SK-N-SH treated with all-trans-retinoic acid at 6 μM for 48 hours (cell line): ENCODE measurements around the gene RAI14.

Experiments used
- ATAC-seq: fragments of 200-7000 bp; cut with Tn5 transposase; 3 replicates; pipeline ENCODE4 v1.9.1; 2020; ENCODE audit warnings: mild to moderate bottlenecking, moderate library complexity
- ARNTL ChIP-seq: fragments of 450-650 bp; formaldehyde crosslinking; IDR thresholded peaks from 2 replicates; pipeline ENCODE4 v1.5.0; 2020; ENCODE audit warnings: low read depth, mild to moderate bottlenecking, moderate library complexity, borderline replicate concordance
- BACH2 ChIP-seq: fragments of 250-450 bp; sonication (Bioruptor Pico); IDR thresholded peaks from 2 replicates; pipeline ENCODE4 v1.9.0; 2021; ENCODE audit warnings: mild to moderate bottlenecking, borderline replicate concordance
- CSDC2 ChIP-seq: fragments of 250-450 bp; sonication (Bioruptor Pico); IDR thresholded peaks from 2 replicates; pipeline ENCODE4 v1.5.0; 2020; ENCODE audit warnings: mild to moderate bottlenecking, moderate library complexity
- ESRRG ChIP-seq: fragments of 250-450 bp; sonication (Bioruptor Pico); IDR thresholded peaks from 2 replicates; pipeline ENCODE4 v1.6.1; 2021; ENCODE audit warnings: mild to moderate bottlenecking
- GLIS3 ChIP-seq: fragments of 250-450 bp; sonication (Bioruptor Pico); IDR thresholded peaks from 2 replicates; pipeline ENCODE4 v1.5.0; 2020; ENCODE audit warnings: mild to moderate bottlenecking, moderate library complexity
- ISL1 ChIP-seq: fragments of 250-450 bp; sonication (Bioruptor Pico); IDR thresholded peaks from 2 replicates; pipeline ENCODE4 v2.1.2; 2022; ENCODE audit warnings: mild to moderate bottlenecking, moderate library complexity
- OSR1 ChIP-seq: fragments of 250-450 bp; sonication (Bioruptor Pico); IDR thresholded peaks from 2 replicates; pipeline ENCODE4 v1.8.0; 2022; ENCODE audit warnings: moderate library complexity, mild to moderate bottlenecking, inconsistent platforms
- PPARA ChIP-seq: fragments of 250-450 bp; sonication (Bioruptor Pico); IDR thresholded peaks from 2 replicates; pipeline ENCODE4 v1.5.0; 2020; ENCODE audit warnings: mild to moderate bottlenecking, borderline replicate concordance
- RARB ChIP-seq: fragments of 250-450 bp; sonication (Bioruptor Pico); IDR thresholded peaks from 2 replicates; pipeline ENCODE4 v1.8.0; 2021; ENCODE audit warnings: mild to moderate bottlenecking, moderate library complexity
- SNAI2 ChIP-seq: fragments of 250-450 bp; sonication (Bioruptor Pico); IDR thresholded peaks from 2 replicates; pipeline ENCODE4 v1.5.0; 2020; ENCODE audit warnings: mild to moderate bottlenecking, moderate library complexity
- TCF4 ChIP-seq: fragments of 250-450 bp; sonication (Bioruptor Pico); IDR thresholded peaks from 2 replicates; pipeline ENCODE4 v1.8.0; 2021; ENCODE audit warnings: mild to moderate bottlenecking, moderate library complexity, borderline replicate concordance
- TOX ChIP-seq: fragments of 250-450 bp; sonication (Bioruptor Pico); IDR thresholded peaks from 2 replicates; pipeline ENCODE4 v1.8.0; 2021; ENCODE audit warnings: mild to moderate bottlenecking, moderate library complexity, borderline replicate concordance
- ZC3H10 ChIP-seq: fragments of 250-450 bp; sonication (Bioruptor Pico); IDR thresholded peaks from 2 replicates; pipeline ENCODE4 v1.5.1; 2021; ENCODE audit warnings: mild to moderate bottlenecking, moderate library complexity
- ZFP3 ChIP-seq: fragments of 250-450 bp; sonication (Bioruptor Pico); IDR thresholded peaks from 2 replicates; pipeline ENCODE4 v1.5.0; 2020; ENCODE audit warnings: mild to moderate bottlenecking, moderate library complexity
- ZFP30 ChIP-seq: fragments of 450-650 bp; formaldehyde crosslinking; IDR thresholded peaks from 2 replicates; pipeline ENCODE4 v1.5.0; 2022; ENCODE audit warnings: mild to moderate bottlenecking, moderate library complexity
- ZNF565 ChIP-seq: fragments of 450-650 bp; formaldehyde crosslinking; conservative IDR thresholded peaks from 2 replicates; pipeline ENCODE4 v1.5.0; 2020; ENCODE audit warnings: low read depth, mild to moderate bottlenecking, moderate library complexity
- ZNF70 ChIP-seq: fragments of 450-650 bp; formaldehyde crosslinking; IDR thresholded peaks from 2 replicates; pipeline ENCODE4 v1.5.0; 2020; ENCODE audit warnings: mild to moderate bottlenecking, moderate library complexity
- ZNF8 ChIP-seq: fragments of 450-650 bp; formaldehyde crosslinking; IDR thresholded peaks from 2 replicates; pipeline ENCODE4 v1.5.0; 2020; ENCODE audit warnings: mild to moderate bottlenecking, moderate library complexity
- TF ChIP-seq, protein P1 (sequence below): fragments of 250-450 bp; sonication (Bioruptor Pico); IDR thresholded peaks from 2 replicates; pipeline ENCODE4 v1.5.1; 2021; ENCODE audit warnings: mild to moderate bottlenecking, moderate library complexity
- TF ChIP-seq, protein P2 (sequence below): fragments of 250-450 bp; sonication (Bioruptor Pico); IDR thresholded peaks from 2 replicates; pipeline ENCODE4 v1.5.0; 2020; ENCODE audit warnings: mild to moderate bottlenecking, moderate library complexity
- TF ChIP-seq, protein P3 (sequence below): fragments of 250-450 bp; sonication (Bioruptor Pico); IDR thresholded peaks from 2 replicates; pipeline ENCODE4 v1.5.1; 2020; ENCODE audit warnings: low read depth, mild to moderate bottlenecking, moderate library complexity
- TF ChIP-seq, protein P4 (sequence below): fragments of 250-450 bp; sonication (Bioruptor Pico); IDR thresholded peaks from 2 replicates; pipeline ENCODE4 v1.8.0; 2020; ENCODE audit warnings: mild to moderate bottlenecking, moderate library complexity, borderline replicate concordance

The RAI14 gene

DNA sequence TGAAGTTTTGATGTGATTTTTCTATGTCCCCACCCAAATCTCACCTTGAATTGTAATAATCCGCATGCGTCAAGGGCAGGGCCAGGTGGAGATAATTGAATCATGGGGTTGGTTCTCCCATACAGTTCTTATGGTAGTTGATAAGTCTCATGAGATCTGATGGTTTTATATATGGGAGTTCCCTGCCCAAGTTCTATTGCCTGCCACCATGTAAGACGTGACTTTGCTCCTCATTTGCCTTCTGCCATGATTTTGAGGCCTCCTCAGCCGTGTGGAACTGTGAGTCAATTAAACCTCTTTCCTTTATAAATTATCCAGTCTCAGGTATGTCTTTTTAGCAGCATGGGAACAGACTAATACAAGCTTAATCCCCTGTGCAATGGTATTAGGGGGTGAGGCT lies 25.5 kb upstream of the RAI14 start:
- ATAC-seq = no peak
- TF ChIP-seq ARNTL (CRISPR knock-in tag) (no peak), TCF4 (CRISPR knock-in tag) (no peak), ZNF565 (CRISPR knock-in tag) (no peak), ZNF8 (CRISPR knock-in tag) (no peak), BACH2 (no peak), ZNF70 (CRISPR knock-in tag) (no peak), ISL1 (CRISPR knock-in tag) (no peak), RARB (CRISPR knock-in tag) (no peak), CSDC2 (CRISPR knock-in tag) (no peak), ESRRG (CRISPR knock-in tag) (no peak), OSR1 (CRISPR knock-in tag) (no peak), GLIS3 (CRISPR knock-in tag) (no peak), ZFP30 (CRISPR knock-in tag) (no peak), TOX (CRISPR knock-in tag) (no peak), PPARA (CRISPR knock-in tag) (no peak), ZC3H10 (CRISPR knock-in tag) (no peak)
- TF ChIP-seq, protein P1, sequence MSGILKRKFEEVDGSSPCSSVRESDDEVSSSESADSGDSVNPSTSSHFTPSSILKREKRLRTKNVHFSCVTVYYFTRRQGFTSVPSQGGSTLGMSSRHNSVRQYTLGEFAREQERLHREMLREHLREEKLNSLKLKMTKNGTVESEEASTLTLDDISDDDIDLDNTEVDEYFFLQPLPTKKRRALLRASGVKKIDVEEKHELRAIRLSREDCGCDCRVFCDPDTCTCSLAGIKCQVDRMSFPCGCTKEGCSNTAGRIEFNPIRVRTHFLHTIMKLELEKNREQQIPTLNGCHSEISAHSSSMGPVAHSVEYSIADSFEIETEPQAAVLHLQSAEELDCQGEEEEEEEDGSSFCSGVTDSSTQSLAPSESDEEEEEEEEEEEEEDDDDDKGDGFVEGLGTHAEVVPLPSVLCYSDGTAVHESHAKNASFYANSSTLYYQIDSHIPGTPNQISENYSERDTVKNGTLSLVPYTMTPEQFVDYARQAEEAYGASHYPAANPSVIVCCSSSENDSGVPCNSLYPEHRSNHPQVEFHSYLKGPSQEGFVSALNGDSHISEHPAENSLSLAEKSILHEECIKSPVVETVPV = no peak
- TF ChIP-seq, protein P2, sequence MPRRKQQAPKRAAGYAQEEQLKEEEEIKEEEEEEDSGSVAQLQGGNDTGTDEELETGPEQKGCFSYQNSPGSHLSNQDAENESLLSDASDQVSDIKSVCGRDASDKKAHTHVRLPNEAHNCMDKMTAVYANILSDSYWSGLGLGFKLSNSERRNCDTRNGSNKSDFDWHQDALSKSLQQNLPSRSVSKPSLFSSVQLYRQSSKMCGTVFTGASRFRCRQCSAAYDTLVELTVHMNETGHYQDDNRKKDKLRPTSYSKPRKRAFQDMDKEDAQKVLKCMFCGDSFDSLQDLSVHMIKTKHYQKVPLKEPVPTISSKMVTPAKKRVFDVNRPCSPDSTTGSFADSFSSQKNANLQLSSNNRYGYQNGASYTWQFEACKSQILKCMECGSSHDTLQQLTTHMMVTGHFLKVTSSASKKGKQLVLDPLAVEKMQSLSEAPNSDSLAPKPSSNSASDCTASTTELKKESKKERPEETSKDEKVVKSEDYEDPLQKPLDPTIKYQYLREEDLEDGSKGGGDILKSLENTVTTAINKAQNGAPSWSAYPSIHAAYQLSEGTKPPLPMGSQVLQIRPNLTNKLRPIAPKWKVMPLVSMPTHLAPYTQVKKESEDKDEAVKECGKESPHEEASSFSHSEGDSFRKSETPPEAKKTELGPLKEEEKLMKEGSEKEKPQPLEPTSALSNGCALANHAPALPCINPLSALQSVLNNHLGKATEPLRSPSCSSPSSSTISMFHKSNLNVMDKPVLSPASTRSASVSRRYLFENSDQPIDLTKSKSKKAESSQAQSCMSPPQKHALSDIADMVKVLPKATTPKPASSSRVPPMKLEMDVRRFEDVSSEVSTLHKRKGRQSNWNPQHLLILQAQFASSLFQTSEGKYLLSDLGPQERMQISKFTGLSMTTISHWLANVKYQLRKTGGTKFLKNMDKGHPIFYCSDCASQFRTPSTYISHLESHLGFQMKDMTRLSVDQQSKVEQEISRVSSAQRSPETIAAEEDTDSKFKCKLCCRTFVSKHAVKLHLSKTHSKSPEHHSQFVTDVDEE (CRISPR knock-in tag) = no peak
- TF ChIP-seq, protein P3, sequence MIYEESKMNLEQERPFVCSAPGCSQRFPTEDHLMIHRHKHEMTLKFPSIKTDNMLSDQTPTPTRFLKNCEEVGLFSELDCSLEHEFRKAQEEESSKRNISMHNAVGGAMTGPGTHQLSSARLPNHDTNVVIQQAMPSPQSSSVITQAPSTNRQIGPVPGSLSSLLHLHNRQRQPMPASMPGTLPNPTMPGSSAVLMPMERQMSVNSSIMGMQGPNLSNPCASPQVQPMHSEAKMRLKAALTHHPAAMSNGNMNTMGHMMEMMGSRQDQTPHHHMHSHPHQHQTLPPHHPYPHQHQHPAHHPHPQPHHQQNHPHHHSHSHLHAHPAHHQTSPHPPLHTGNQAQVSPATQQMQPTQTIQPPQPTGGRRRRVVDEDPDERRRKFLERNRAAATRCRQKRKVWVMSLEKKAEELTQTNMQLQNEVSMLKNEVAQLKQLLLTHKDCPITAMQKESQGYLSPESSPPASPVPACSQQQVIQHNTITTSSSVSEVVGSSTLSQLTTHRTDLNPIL (CRISPR knock-in tag) = no peak

DNA sequence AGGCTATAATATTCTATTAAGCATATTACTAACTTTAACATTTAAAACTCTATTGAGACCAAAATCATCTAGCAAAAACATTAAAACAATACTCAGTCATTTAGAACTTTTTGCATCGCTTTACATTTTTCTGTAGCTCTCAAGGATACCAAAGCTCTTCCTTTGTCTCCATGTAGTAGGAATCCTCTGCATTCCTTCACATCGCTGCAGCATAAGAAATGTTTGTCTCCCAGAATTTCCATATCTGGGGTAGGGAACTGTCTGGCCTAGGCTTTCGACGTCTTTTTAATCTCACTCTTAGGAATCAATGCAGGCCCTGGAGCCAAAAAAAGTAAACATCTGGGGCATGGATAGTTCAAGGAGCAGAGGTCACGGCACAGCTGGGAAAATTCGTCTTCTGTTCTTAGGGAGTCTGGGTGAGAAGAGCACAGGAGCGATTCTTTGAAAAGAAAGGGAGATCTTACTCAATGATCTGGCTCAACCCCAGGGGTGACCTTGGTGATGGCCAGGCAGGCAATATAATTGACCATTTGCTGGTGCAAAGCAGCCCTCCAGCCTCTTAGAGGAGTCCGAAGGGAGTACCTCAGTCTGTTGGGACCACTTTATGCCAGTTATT lies 23.2 kb upstream of the RAI14 start:
- no peak for ATAC-seq
- TF ChIP-seq CSDC2 (CRISPR knock-in tag) (no peak), ZNF70 (CRISPR knock-in tag) (no peak), RARB (CRISPR knock-in tag) (no peak), ZC3H10 (CRISPR knock-in tag) (no peak), BACH2 (no peak), ZNF8 (CRISPR knock-in tag) (no peak), OSR1 (CRISPR knock-in tag) (no peak), ZFP3 (CRISPR knock-in tag) (no peak), ZNF565 (CRISPR knock-in tag) (no peak), ESRRG (CRISPR knock-in tag) (no peak), ISL1 (CRISPR knock-in tag) (no peak), ZFP30 (CRISPR knock-in tag) (no peak), SNAI2 (CRISPR knock-in tag) (no peak), ARNTL (CRISPR knock-in tag) (no peak), PPARA (CRISPR knock-in tag) (no peak), TOX (CRISPR knock-in tag) (no peak)
- TF ChIP-seq, protein P1 = no peak
- TF ChIP-seq, protein P3 (CRISPR knock-in tag) = no peak
- TF ChIP-seq, protein P4, sequence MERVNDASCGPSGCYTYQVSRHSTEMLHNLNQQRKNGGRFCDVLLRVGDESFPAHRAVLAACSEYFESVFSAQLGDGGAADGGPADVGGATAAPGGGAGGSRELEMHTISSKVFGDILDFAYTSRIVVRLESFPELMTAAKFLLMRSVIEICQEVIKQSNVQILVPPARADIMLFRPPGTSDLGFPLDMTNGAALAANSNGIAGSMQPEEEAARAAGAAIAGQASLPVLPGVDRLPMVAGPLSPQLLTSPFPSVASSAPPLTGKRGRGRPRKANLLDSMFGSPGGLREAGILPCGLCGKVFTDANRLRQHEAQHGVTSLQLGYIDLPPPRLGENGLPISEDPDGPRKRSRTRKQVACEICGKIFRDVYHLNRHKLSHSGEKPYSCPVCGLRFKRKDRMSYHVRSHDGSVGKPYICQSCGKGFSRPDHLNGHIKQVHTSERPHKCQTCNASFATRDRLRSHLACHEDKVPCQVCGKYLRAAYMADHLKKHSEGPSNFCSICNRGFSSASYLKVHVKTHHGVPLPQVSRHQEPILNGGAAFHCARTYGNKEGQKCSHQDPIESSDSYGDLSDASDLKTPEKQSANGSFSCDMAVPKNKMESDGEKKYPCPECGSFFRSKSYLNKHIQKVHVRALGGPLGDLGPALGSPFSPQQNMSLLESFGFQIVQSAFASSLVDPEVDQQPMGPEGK (CRISPR knock-in tag) = no peak
- TF ChIP-seq, protein P2 (CRISPR knock-in tag) = no peak
